Gastroesophageal sphincter (tissue), 4 donors: ENCODE measurements around the gene ANKRD9. TPM values are rescaled to one million over a fixed set of nuclear protein-coding genes. Genes with fewer than 3 reads are reported as not detected.

Experiments used
- ATAC-seq: fragments of 150-250 bp; one replicate; pipeline ENCODE4 v1.9.1; 2016; ENCODE audit warnings: mild to moderate bottlenecking, moderate library complexity
- H3K27ac ChIP-seq, 4 donors: fragments of 200-600 bp; sonication (generic) in 3 of 4; 1 replicate in 3 of 4; 2 replicates in 1 of 4; pipeline ENCODE4 v1.5.1; 2016 to 2019
- H3K27me3 ChIP-seq: fragments of 200-600 bp; sonication (generic); one replicate; pipeline ENCODE4 v1.5.1; 2019
- H3K36me3 ChIP-seq, 2 donors: fragments of 200-600 bp; sonication (generic); one replicate each; pipeline ENCODE4 v1.5.1; 2019; ENCODE audit warnings: control low read depth in 1 of 2
- H3K4me1 ChIP-seq, 3 donors: fragments of 200-600 bp; sonication (generic); 1 replicate in 2 of 3; 2 replicates in 1 of 3; pipeline ENCODE4 v1.5.1; 2016 to 2019; ENCODE audit warnings: control low read depth in 2 of 3
- H3K4me3 ChIP-seq, 2 donors: fragments of 200-600 bp; sonication (generic); one replicate each; pipeline ENCODE4 v1.5.1; 2019; ENCODE audit warnings: mild to moderate bottlenecking in 1 of 2, moderate library complexity in 1 of 2
- H3K9me3 ChIP-seq, 3 donors: fragments of 200-600 bp; sonication (generic); one replicate each; pipeline ENCODE4 v1.5.1; 2017 to 2019; ENCODE audit warnings: control low read depth in 2 of 3
- CTCF ChIP-seq, 4 experiments: fragments of 200-600 bp in 2 of 4; fragments of 450-650 bp in 2 of 4; sonication (generic) in 1 of 4; IDR thresholded peaks; one replicate each; pipeline ENCODE4 v1.5.1; 2017 to 2019; ENCODE audit warnings: antibody characterized with exemption in 4 of 4, mild to moderate bottlenecking in 2 of 4, moderate library complexity in 2 of 4
- EP300 ChIP-seq: sonication (generic); formaldehyde crosslinking; IDR thresholded peaks from one replicate; pipeline ENCODE4 v1.6.1; 2017; ENCODE audit warnings: antibody characterized with exemption, mild to moderate bottlenecking
- POLR2A ChIP-seq, 2 donors: fragments of 450-650 bp; IDR thresholded peaks; one replicate each; pipeline ENCODE4 v1.6.1; 2017; ENCODE audit warnings: antibody characterized with exemption in 2 of 2, mild to moderate bottlenecking in 2 of 2, moderate library complexity in 1 of 2
- POLR2AphosphoS5 ChIP-seq: sonication (generic); formaldehyde crosslinking; IDR thresholded peaks from one replicate; pipeline ENCODE4 v1.6.1; 2017; ENCODE audit warnings: antibody characterized with exemption
- WGBS, 2 donors: methylation state at CpG; one replicate each; pipeline ENCODE4 v1.1.5; 2018; ENCODE audit warnings: low coverage in 1 of 2; 5-methylcytosine and 5-hydroxymethylcytosine counted together
- total RNA-seq, 4 donors: library from RNA; depleted of rRNA; stranded (reverse); fragments of >200 nt; gene quantifications; one replicate each; pipeline ENCODE4 v1.1.0, GENCODE V29; 2016

ANKRD9 gene
- total RNA-seq, 4 donors from 2014 or later: 19.4 to 44.2 (median 31.3) TPM

- peak; percentile 66 for ATAC-seq
- Histone ChIP-seq H3K4me3 (peak overlapping the region; percentile 46 to 64), H3K27ac (peak overlapping the region; percentile 79 to 93 (median 91)), H3K4me1 (peaks cover 0 to 26% (median 6%) of the 10 kb centered on the region in 3 donors), H3K27me3 (no peaks in the 10 kb centered on the region), H3K36me3 (peaks cover 0 to 18% of the 10 kb centered on the region in 2 donors), H3K9me3 (no peaks in the 10 kb centered on the region)
- WGBS, 2 donors: 8% methylated on average over 8 to 15 of the region's 110 CpGs
- TF ChIP-seq POLR2A (IDR thresholded peaks at IDR 0.05): no peak
- no peak for TF ChIP-seq EP300
- no peak for TF ChIP-seq POLR2AphosphoS5
Observed at GRCh38 chr14:102508774-102509745, 516 bp downstream of the ANKRD9 start.

- Histone ChIP-seq H3K27me3 (no peaks in the 10 kb centered on the region), H3K36me3 (peaks cover 0 to 18% of the 10 kb centered on the region in 2 donors), H3K9me3 (no peaks in the 10 kb centered on the region), H3K4me3 (peak overlapping the region in 1 of 2 donors; percentile 64), H3K27ac (peak overlapping the region; percentile 79 to 93 (median 91)), H3K4me1 (peaks cover 0 to 26% (median 6%) of the 10 kb centered on the region in 3 donors)
- TF ChIP-seq EP300: no peak
- 73% methylated on average over 3 of the region's 14 CpGs; no CpG with 5 or more reads in 1 of the 2 donors for WGBS, 2 donors
- no peak for ATAC-seq
Observed at GRCh38 chr14:102508410-102508773, 1.2 kb downstream of the ANKRD9 start.

GRCh38 chr14:102507857-102508312 is 1.7 kb downstream of the ANKRD9 start:
- no peak overlapping the region for H3K4me3 ChIP-seq
- no peak for ATAC-seq
- WGBS, 2 donors: no CpG with 5 or more reads among the region's 21 CpGs
- H3K27ac ChIP-seq: peak overlapping the region; percentile 79 to 93 (median 91)
- peaks cover 0 to 18% of the 10 kb centered on the region in 2 donors for H3K36me3 ChIP-seq
- H3K9me3 ChIP-seq: no peaks in the 10 kb centered on the region
- no peaks in the 10 kb centered on the region for H3K27me3 ChIP-seq
- H3K4me1 ChIP-seq: peaks cover 0 to 26% (median 6%) of the 10 kb centered on the region in 3 donors
- TF ChIP-seq CTCF (IDR thresholded peaks at IDR 0.05): no peak
- no peak for TF ChIP-seq POLR2AphosphoS5
- TF ChIP-seq EP300: no peak
- no peak for TF ChIP-seq POLR2A (IDR thresholded peaks at IDR 0.05)

- Histone ChIP-seq H3K27ac (peak overlapping the region in 3 of 4 donors; percentile 91 to 93 (median 91)), H3K36me3 (peaks cover 0 to 18% of the 10 kb centered on the region in 2 donors), H3K9me3 (no peaks in the 10 kb centered on the region), H3K4me1 (peaks cover 0 to 26% (median 6%) of the 10 kb centered on the region in 3 donors), H3K4me3 (no peak overlapping the region), H3K27me3 (no peaks in the 10 kb centered on the region)
- ATAC-seq: no peak
- no peak for TF ChIP-seq CTCF (IDR thresholded peaks at IDR 0.05)
- no peak for TF ChIP-seq EP300
- no peak for TF ChIP-seq POLR2A (IDR thresholded peaks at IDR 0.05)
- TF ChIP-seq POLR2AphosphoS5: no peak
- WGBS, 2 donors: no CpG with 5 or more reads among the region's 115 CpGs
Observed at GRCh38 chr14:102507081-102507856, 2.3 kb downstream of the ANKRD9 start.

GRCh38 chr14:102506626-102506925 is 3.0 kb downstream of the ANKRD9 start:
- 91 to 97% methylated on average over 4 to 7 of the region's 11 CpGs for WGBS, 2 donors
- H3K36me3 ChIP-seq: peaks cover 0 to 21% of the 10 kb centered on the region in 2 donors
- H3K9me3 ChIP-seq: no peaks in the 10 kb centered on the region
- TF ChIP-seq CTCF (IDR thresholded peaks at IDR 0.05): no peak
- TF ChIP-seq POLR2AphosphoS5: no peak
- no peak overlapping the region for H3K4me3 ChIP-seq
- H3K27ac ChIP-seq: no peak overlapping the region
- H3K4me1 ChIP-seq: peaks cover 0 to 26% (median 6%) of the 10 kb centered on the region in 3 donors
- H3K27me3 ChIP-seq: no peaks in the 10 kb centered on the region
- ATAC-seq: no peak
